ENCODE results near the gene RNF121. TPM values are rescaled to one million over a fixed set of nuclear protein-coding genes. Genes with fewer than 3 reads are reported as not detected.
"Not testable (repeated sequence)": the region's sequence is repeated elsewhere in the genome, so short reads cannot be mapped to it uniquely, and the experiment has no call there.

The RNF121 gene
- total and polyA plus RNA-seq, 2 of the 4 experiments (the other 2 are of a cell fraction) = 43.4 to 88.7 TPM

DNA sequence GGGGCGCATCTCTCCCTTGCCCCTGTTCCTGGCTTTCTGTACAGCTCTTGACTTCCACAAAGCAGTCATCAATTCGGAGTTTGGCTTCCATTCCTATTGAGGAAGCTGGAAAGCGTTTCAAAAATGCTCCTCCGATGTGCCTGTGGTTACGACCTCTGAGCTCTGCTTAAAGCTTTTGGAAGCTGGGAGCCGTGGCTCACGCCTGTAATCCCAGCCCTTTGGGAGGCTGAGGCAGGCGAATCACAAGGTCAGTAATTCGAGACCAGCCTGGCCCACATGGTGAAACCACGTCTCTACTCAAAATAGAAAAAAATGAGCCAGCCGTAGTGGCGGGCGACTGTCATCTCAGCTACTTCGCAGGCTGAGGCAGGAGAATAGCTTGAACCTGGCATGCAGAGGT, 27.7 kb upstream of the RNF121 start:
- H3K9me3 ChIP-seq (ENCODE audit: control insufficient read depth, insufficient read depth, low read length); H3K27me3 ChIP-seq (ENCODE audit: control insufficient read depth, insufficient read depth, low read length); H3K9ac ChIP-seq (ENCODE audit: low read depth, low read length); H3K36me3 ChIP-seq (ENCODE audit: control insufficient read depth, insufficient read depth, low read length); H2AK9ac ChIP-seq (replicated peaks; ENCODE audit: low read depth, low read length, poor library complexity); H3K9me1 ChIP-seq (ENCODE audit: insufficient read depth, low read length); H3K4me3 ChIP-seq (ENCODE audit: insufficient read depth, low read depth, low read length); H3K4me1 ChIP-seq (ENCODE audit: control insufficient read depth, insufficient read depth, low read length); H2BK120ac ChIP-seq (ENCODE audit: low read depth, low read length); intact Hi-C loops (cut with micrococcal nuclease); H3K23ac ChIP-seq (ENCODE audit: low read depth, low read length); H2AK5ac ChIP-seq (ENCODE audit: low read depth, low read length); H3K4me2 ChIP-seq (ENCODE audit: low read depth, low read length); in situ Hi-C loops (cut with MboI; ENCODE audit: low sequenced_read_pairs); H2BK5ac ChIP-seq (ENCODE audit: low read depth, low read length, poor library complexity, severe bottlenecking); H4K8ac ChIP-seq (ENCODE audit: low read depth in 2 of 2, low read length in 2 of 2); H2BK15ac ChIP-seq (ENCODE audit: low read depth, low read length); BruUV-seq (replicated peaks); H3K56ac ChIP-seq (ENCODE audit: extremely low read depth, insufficient read depth, low read length); dilution Hi-C loops (cut with HindIII; ENCODE audit: low sequenced_read_pairs, unreplicated experiment); H3K79me1 ChIP-seq (ENCODE audit: low read depth in 1 of 2, low read length in 2 of 2); H2AFZ ChIP-seq (replicated peaks; ENCODE audit: low read length, poor library complexity); H3K14ac ChIP-seq (replicated peaks; ENCODE audit: low read depth, low read length); H4K20me1 ChIP-seq (ENCODE audit: insufficient read depth, low read length); H2BK20ac ChIP-seq (ENCODE audit: low read depth, low read length); H3K27ac ChIP-seq (ENCODE audit: insufficient read depth, low read length); H4K91ac ChIP-seq (ENCODE audit: insufficient read depth, low read depth, low read length); H3K18ac ChIP-seq (ENCODE audit: low read depth, low read length); H3K4ac ChIP-seq (ENCODE audit: low read depth, low read length); POLR2A ChIA-PET (ENCODE audit: unreplicated experiment); H4K5ac ChIP-seq (ENCODE audit: low read depth, low read length): not testable (repeated sequence)
- 40% methylated on average over 8 of the region's 14 CpGs; no CpG with 5 or more reads in 1 of the 2 experiments for WGBS, 2 experiments (ENCODE audit: extremely low coverage in 2 of 2, insufficient read length in 1 of 2)
- peak; percentile 9; the same call in 1 of the 2 replicates for TF ChIP-seq BHLHE40 (IDR thresholded peaks at IDR 0.05; ENCODE audit: low read depth, low read length)
- TF ChIP-seq, protein P1, sequence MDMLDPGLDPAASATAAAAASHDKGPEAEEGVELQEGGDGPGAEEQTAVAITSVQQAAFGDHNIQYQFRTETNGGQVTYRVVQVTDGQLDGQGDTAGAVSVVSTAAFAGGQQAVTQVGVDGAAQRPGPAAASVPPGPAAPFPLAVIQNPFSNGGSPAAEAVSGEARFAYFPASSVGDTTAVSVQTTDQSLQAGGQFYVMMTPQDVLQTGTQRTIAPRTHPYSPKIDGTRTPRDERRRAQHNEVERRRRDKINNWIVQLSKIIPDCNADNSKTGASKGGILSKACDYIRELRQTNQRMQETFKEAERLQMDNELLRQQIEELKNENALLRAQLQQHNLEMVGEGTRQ (IDR thresholded peaks at IDR 0.05; ENCODE audit: low read depth, low read length) = peak; percentile 37; the same call in 1 of the 2 replicates
- CTCF ChIA-PET = interaction anchor here (0.6 kb wide), 1 partner anchor 25 kb away, joined by 7 read pairs; no protein-coding TSS in a partner anchor
- DNase-seq = peak; percentile 88
- peak; percentile 54; the same call in 1 of the 2 replicates for ATAC-seq (ENCODE audit: low read depth)
